22Rv1 (cell line): ENCODE data around the gene SEMA3C.

Source experiments
- ZFX ChIP-seq: fragments of 450-650 bp; IDR thresholded peaks from 2 replicates; pipeline ENCODE4 v1.6.1; 2017; ENCODE audit warnings: antibody characterized with exemption, borderline replicate concordance
- TF ChIP-seq, protein P1 (sequence below): fragments of 450-650 bp; IDR thresholded peaks from 2 replicates; pipeline ENCODE4 v1.5.1; 2017; ENCODE audit warnings: mild to moderate bottlenecking

DNA sequence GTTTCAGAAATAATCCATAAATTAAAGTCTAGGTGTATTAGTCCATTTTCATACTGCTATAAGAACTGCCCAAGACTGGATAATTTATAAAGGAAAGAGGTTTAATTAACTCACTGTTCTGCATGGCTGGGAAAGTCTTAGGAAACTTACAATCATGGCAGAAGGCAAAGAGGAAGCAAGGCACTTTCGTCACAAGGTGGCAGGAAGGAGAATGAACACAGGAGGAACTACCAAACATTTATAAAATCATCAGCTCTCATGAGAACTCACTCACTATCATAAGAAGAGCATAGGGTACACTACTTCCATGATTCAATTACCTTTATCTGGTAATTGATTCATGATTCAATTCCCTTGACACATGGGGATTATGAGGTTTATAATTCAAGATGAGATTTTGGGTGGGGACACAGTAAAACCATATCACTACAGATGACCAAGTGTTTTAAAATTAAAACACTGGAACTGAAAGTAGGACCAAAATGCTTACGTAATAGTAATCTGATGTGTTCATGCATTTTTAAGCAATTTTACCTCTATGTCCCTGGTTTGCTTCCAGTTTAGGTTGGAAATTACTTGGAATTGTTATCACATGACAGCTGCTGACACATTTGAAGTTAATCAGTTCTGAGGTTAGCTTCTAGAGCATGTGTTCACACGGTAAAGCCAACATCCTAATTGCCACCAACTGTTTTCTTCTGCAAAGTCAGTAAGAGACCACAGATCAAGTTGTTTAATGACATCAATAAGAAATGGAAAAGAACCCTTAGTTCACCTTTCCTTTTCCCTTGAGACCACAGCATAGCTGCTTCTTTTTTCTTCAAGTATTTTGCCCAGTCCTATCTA lies 48.4 kb upstream of the SEMA3C start:
- TF ChIP-seq, protein P1, sequence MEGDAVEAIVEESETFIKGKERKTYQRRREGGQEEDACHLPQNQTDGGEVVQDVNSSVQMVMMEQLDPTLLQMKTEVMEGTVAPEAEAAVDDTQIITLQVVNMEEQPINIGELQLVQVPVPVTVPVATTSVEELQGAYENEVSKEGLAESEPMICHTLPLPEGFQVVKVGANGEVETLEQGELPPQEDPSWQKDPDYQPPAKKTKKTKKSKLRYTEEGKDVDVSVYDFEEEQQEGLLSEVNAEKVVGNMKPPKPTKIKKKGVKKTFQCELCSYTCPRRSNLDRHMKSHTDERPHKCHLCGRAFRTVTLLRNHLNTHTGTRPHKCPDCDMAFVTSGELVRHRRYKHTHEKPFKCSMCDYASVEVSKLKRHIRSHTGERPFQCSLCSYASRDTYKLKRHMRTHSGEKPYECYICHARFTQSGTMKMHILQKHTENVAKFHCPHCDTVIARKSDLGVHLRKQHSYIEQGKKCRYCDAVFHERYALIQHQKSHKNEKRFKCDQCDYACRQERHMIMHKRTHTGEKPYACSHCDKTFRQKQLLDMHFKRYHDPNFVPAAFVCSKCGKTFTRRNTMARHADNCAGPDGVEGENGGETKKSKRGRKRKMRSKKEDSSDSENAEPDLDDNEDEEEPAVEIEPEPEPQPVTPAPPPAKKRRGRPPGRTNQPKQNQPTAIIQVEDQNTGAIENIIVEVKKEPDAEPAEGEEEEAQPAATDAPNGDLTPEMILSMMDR, result no peak
- no peak for TF ChIP-seq ZFX
